ENCODE measurements around the gene PRPF19. TPM values are rescaled to one million over a fixed set of nuclear protein-coding genes. Genes with fewer than 3 reads are reported as not detected.

Gene PRPF19
- total and polyA plus RNA-seq, 2 of the 13 experiments (the other 11 are each of a cell fraction or from before 2014, with no cell fraction given): 27.4 to 91.1 TPM

GRCh38 chr11:60939855-60940254, 33.5 kb upstream of the PRPF19 start:
- WGBS (ENCODE audit: low lambda C conversion rate): 42% methylated on average over 2 of the region's 2 CpGs
- no TSS peak for BruUV-seq (replicated peaks)
- FAIRE-seq: no peak

GRCh38 chr11:60939301-60939700, 32.9 kb upstream of the PRPF19 start:
- Histone ChIP-seq H3K9me3 (ENCODE audit: low read length) (no peaks in the 10 kb centered on the region), H3K27ac (ENCODE audit: extremely low read length, insufficient read depth, low read length) (no peak overlapping the region), H3K4me3 (replicated peaks in 1 of 3; ENCODE audit: insufficient read depth in 1 of 3, low read depth in 2 of 3, low read length in 3 of 3) (no peak overlapping the region), H3K79me2 (ENCODE audit: insufficient read depth, low read length) (no peaks in the 10 kb centered on the region), H2AFZ (ENCODE audit: low read length) (no peak overlapping the region), H3K27me3 (ENCODE audit: control insufficient read depth in 1 of 2, insufficient read depth in 2 of 2, low read length in 2 of 2) (peaks cover 0 to 2% of the 10 kb centered on the region in 2 experiments; a peak in 2 of 5 replicates), H3K9ac (ENCODE audit: insufficient read depth, low read depth, low read length) (no peak overlapping the region), H3K4me2 (ENCODE audit: low read depth, low read length) (no peak overlapping the region), H3K36me3 (replicated peaks in 1 of 2; ENCODE audit: control insufficient read depth in 1 of 2, insufficient read depth in 2 of 2, low read length in 2 of 2) (no peaks in the 10 kb centered on the region), H3K4me1 (ENCODE audit: insufficient read depth, low read length) (no peaks in the 10 kb centered on the region), H4K20me1 (ENCODE audit: insufficient read depth, low read length) (no peaks in the 10 kb centered on the region)
- CTCF ChIA-PET (ENCODE audit: low intra/inter-chr PET ratio, low total read pairs): no interaction called here
- FAIRE-seq (no peak), DNase-seq (ENCODE audit: low spot score) (no peak), ATAC-seq (no peak)
- POLR2A ChIA-PET: interaction anchor here (1.1 kb wide), 1 partner anchor 9 kb away, joined by 3 read pairs; no protein-coding TSS in a partner anchor
- BruUV-seq (replicated peaks): no TSS peak
- WGBS (ENCODE audit: low lambda C conversion rate): 70% methylated on average over 4 of the region's 7 CpGs
- in situ Hi-C loops (cut with HindIII; ENCODE audit: extremely low pct_ligation_motif_present, low pct_unique_long_range_greater_than_20kb): no loop called here
- intact Hi-C loops (cut with micrococcal nuclease; ENCODE audit: unreplicated experiment): no loop called here
- TF ChIP-seq PRDM15 (CRISPR knock-in tag; IDR thresholded peaks at IDR 0.05): no peak
- TF ChIP-seq ZNF709 (CRISPR knock-in tag; IDR thresholded peaks at IDR 0.05): no peak
- no peak for TF ChIP-seq SP140L (CRISPR knock-in tag; IDR thresholded peaks at IDR 0.05; ENCODE audit: borderline replicate concordance)
- TF ChIP-seq ZBTB21 (CRISPR knock-in tag; IDR thresholded peaks at IDR 0.05): no peak
- no peak for TF ChIP-seq ZNF770 (CRISPR knock-in tag; IDR thresholded peaks at IDR 0.05)
- no peak for TF ChIP-seq HES4 (CRISPR knock-in tag; IDR thresholded peaks at IDR 0.05; ENCODE audit: borderline replicate concordance)
- TF ChIP-seq ZNF576 (CRISPR knock-in tag; IDR thresholded peaks at IDR 0.05): no peak
- no peak for TF ChIP-seq NR1H2 (CRISPR knock-in tag; IDR thresholded peaks at IDR 0.05; ENCODE audit: borderline replicate concordance, low read depth)
- no peak for TF ChIP-seq TOE1 (CRISPR knock-in tag; IDR thresholded peaks at IDR 0.05)
- TF ChIP-seq ZNF232 (CRISPR knock-in tag; IDR thresholded peaks at IDR 0.05; ENCODE audit: borderline replicate concordance): no peak
- no peak for TF ChIP-seq ZIK1 (CRISPR knock-in tag; IDR thresholded peaks at IDR 0.05; ENCODE audit: borderline replicate concordance, low read depth)

More at GRCh38 chr11:60939855-60940254, 33.5 kb upstream of the PRPF19 start:
- intact Hi-C loops (cut with micrococcal nuclease; ENCODE audit: unreplicated experiment) (no loop called here), in situ Hi-C loops (cut with HindIII; ENCODE audit: extremely low pct_ligation_motif_present, low pct_unique_long_range_greater_than_20kb) (no loop called here)
- Histone ChIP-seq H3K9me3 (ENCODE audit: low read length) (no peaks in the 10 kb centered on the region), H4K20me1 (ENCODE audit: insufficient read depth, low read length) (no peaks in the 10 kb centered on the region), H3K9ac (ENCODE audit: insufficient read depth, low read depth, low read length) (no peak overlapping the region), H3K4me3 (replicated peaks in 1 of 3; ENCODE audit: insufficient read depth in 1 of 3, low read depth in 2 of 3, low read length in 3 of 3) (no peak overlapping the region), H2AFZ (ENCODE audit: low read length) (no peak overlapping the region), H3K36me3 (replicated peaks in 1 of 2; ENCODE audit: control insufficient read depth in 1 of 2, insufficient read depth in 2 of 2, low read length in 2 of 2) (no peaks in the 10 kb centered on the region), H3K79me2 (ENCODE audit: insufficient read depth, low read length) (no peaks in the 10 kb centered on the region), H3K27ac (ENCODE audit: extremely low read length, insufficient read depth, low read length) (no peak overlapping the region), H3K4me1 (ENCODE audit: insufficient read depth, low read length) (no peaks in the 10 kb centered on the region), H3K4me2 (ENCODE audit: low read depth, low read length) (no peak overlapping the region), H3K27me3 (ENCODE audit: control insufficient read depth in 1 of 2, insufficient read depth in 2 of 2, low read length in 2 of 2) (peaks cover 0 to 2% of the 10 kb centered on the region in 2 experiments; a peak in 2 of 5 replicates)
- DNase-seq (ENCODE audit: low spot score) (no peak), ATAC-seq (no peak)
- ChIA-PET POLR2A (interaction anchor here (1.1 kb wide), 1 partner anchor 10 kb away, joined by 3 read pairs; no protein-coding TSS in a partner anchor), CTCF (ENCODE audit: low intra/inter-chr PET ratio, low total read pairs) (no interaction called here)
- TF ChIP-seq TARDBP (CRISPR knock-in tag; IDR thresholded peaks at IDR 0.05): no peak
- no peak for TF ChIP-seq BORCS8-MEF2B (CRISPR knock-in tag; IDR thresholded peaks at IDR 0.05)
- no peak for TF ChIP-seq TRIM24 (CRISPR knock-in tag; IDR thresholded peaks at IDR 0.05)
- TF ChIP-seq SAP130 (CRISPR knock-in tag; IDR thresholded peaks at IDR 0.05; ENCODE audit: low read depth): no peak
- TF ChIP-seq MBNL3 (CRISPR knock-in tag; conservative IDR thresholded peaks at IDR 0.05): no peak
- no peak for TF ChIP-seq ZNF598 (CRISPR knock-in tag; IDR thresholded peaks at IDR 0.05; ENCODE audit: borderline replicate concordance)

All from HepG2 (cell line).